Measurements from ENCODE around the gene TRIP6.
"Not testable (repeated sequence)": the region's sequence is repeated elsewhere in the genome, so short reads cannot be mapped to it uniquely, and the experiment has no call there.

The TRIP6 gene

DNA sequence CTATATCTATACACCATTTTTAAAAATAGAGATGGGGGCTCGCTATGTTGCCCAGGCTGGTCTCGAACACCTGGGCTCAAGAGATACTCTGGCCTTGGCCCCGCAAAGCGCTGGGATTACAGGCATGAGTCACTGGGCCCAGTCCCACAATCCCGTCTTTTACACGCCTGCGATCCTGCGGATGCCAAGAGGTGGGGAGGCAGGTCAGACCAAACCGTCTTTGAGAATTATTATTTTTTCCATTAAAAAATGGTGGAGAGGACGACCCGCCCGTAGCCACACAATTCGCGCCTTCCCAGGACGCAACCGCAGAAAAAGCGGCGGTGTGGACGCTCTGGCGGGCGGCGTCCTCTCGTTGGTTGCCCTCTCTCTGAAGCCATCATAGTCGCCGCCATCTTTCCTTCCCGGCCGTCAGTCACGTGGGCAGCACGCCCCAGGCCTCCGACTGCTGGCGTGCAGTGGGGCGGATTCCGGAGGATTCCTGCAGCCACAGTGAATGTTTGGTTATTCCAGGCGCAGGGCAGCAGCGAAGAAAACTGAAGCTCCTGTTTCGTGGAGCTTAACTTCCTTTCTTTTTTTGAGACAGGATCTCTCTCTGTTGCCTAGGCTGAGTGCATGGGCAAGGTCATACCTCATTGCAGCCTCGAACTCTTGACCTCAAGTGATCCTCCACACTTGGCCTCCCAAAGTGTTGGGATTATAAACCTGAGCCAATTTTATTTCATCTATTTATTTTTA is 29.9 kb upstream of the TRIP6 start:
- peak; percentile 82 for DNase-seq (ENCODE audit: low read depth)

DNA sequence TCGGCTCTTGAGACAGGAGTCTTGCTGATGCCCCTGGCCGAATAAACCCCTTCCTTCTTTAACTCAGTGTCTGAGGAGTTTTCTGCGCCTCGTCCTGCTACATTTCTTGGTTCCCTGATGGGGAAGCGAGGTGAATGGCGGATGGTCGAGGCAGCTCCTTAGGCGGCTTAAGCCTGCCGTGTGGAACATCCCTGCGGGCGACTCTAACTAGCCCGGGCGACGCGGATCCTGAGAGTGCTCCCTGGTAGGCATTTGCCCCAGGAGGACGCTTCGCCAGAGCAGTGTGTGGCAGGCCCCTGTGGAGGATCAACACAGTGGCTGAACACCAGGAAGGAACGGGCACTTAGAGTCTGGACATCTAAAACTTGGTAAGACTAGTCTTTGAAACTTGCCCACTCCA is 27.8 kb upstream of the TRIP6 start:
- no peak for DNase-seq (ENCODE audit: low read depth)

DNA sequence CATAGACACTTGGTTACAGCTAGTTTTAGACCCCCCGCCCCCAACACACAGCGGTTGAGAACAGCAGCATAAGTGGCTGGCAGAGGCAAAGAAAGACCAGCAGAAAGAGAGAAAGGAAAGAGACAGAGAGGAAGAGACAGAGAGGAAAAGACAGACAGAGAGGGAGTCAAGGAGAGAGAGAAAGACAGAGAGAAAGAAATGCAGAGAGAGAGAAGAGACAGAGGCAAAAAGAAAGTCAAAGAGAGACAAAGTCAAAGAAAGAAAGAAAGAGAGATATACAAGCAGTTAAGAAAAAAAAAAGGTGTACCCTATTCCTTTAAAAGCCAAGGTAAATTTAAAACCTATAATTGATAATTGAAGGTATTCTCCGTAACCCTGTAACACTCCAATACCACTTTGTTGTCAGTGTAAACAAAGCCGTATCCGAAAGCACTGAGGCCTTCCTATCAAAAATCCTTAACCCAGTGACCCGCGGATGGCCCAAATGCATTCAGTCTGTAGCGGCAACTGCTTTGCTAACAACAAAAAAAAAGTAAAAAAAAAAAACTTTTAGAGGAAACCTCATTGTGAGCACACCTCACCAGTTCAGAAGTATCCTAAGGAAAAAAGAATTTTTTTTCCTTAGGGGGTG is 26.6 kb upstream of the TRIP6 start:
- no peak for DNase-seq (ENCODE audit: low read depth)

DNA sequence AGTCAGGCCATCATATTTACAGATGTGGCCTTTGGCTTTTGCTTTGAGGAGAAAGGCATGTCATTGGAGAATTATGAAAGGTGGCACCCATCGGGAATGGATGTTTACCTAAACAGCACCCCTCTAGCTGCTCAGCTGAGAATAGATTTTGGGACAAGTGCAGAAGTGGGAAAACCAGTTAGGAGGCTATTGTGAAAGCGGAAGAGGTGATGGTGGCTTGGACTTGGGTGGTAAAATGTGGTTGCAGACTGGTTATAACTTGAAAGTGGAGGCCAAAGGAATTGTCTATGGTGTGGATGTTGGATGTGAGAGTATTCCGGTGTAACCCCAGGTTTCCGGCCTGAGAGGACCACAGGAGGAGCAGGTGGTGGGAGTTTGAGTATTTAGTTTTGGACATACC is 19.8 kb upstream of the TRIP6 start:
- DNase-seq (ENCODE audit: low read depth): no peak

DNA sequence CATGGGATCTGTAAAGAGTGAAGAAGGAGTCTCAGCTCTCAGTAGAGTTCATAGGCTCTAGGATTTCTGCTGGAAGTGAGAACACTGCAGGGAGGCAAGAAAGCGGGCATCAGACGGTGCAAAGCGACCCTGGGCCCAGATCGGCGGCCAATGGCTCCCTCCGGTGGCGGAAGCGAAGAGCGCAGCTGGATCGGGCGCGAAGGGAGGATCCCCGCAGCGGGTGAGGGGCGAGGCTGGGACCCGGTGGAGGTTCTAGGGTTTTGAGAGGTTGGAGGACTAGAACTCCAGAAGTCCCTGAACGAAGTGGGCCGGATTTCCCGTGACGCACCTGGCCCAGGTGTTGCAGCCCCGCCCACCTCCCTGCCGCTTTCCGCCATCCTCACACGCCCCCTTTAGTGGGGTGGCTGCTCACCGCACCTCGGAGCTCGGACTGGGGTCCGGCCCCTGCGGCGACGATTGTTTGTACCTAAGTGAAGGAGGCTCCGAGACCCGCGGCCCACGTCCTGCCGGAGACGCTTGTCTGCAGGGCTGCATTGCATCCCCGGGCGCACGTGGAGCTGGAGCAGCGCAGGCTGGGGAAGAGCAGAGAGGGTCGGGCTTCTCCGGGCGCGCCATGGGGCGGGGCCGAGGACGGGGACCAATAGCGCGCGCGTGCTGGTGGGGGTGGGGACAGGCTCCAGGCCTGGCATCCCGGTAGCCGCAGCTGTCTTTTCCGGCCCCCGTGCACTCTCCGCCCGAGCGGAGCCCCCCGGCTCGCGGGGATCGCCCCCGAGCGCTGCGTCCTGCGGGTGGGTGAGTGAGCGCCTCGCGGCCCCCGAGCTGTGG is 14.9 kb upstream of the TRIP6 start, which contains the start of gene SLC12A9:
Gene SLC12A9, plus strand, starts transcription at position 666 of the 825 bp plus-strand sequence. CDS start 1,485 bp downstream, outside the sequence.
- DNase-seq (ENCODE audit: low read depth): peak; percentile 75

DNA sequence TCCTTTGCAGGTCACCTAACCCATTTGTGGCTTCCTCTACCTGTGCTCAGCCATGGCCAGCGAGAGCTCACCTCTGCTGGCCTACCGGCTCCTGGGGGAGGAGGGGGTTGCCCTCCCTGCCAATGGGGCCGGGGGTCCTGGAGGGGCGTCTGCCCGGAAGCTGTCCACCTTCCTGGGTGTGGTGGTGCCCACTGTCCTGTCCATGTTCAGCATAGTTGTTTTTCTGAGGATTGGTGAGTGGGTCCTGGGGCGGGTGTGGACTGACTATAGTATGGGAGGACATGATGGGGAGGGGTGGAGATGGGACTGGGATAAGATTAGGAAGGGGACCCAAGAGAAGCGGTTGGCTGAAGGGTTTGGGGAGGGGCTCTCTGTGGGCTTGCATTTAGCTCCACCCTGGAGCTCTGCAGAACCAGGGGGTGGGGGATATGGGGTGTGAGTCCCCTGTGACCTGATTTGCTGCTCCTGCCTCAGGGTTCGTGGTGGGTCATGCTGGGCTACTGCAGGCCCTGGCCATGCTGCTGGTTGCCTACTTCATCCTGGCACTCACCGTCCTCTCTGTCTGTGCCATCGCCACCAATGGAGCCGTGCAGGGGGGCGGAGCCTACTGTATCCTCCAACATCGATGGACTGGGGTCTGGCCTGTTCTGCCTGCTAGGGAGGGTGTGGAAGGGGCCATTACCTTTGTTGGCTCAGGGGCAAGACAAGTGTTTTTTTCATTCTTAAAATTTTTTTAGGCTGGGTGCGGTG is 12.9 kb upstream of the TRIP6 start:
- DNase-seq (ENCODE audit: low read depth): no peak

GRCh38 chr7:100854899-100855298 is 12.3 kb upstream of the TRIP6 start:
- not testable (repeated sequence) for DNase-seq (ENCODE audit: low read depth)

GRCh38 chr7:100855515-100855914 is 11.7 kb upstream of the TRIP6 start:
- DNase-seq (ENCODE audit: low read depth): no peak

GRCh38 chr7:100856871-100857282 is 10.3 kb upstream of the TRIP6 start:
- no peak for DNase-seq (ENCODE audit: low read depth)

DNA sequence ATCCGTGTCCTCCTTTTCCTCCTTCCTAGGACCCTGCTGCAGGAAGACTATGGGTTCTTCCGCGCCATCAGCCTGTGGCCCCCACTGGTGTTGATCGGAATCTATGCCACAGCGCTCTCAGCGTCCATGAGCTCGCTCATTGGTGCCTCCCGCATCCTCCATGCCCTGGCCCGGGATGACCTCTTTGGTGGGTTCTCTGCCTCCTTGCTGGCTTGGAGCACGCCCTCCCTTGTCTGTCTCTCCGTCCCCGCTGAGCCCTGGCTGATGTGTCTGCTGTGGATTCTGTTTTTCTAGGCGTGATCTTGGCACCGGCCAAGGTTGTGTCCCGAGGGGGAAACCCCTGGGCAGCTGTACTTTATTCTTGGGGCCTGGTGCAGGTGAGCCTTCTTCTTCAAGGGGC is 7.3 kb upstream of the TRIP6 start:
- DNase-seq (ENCODE audit: low read depth): no peak

DNA sequence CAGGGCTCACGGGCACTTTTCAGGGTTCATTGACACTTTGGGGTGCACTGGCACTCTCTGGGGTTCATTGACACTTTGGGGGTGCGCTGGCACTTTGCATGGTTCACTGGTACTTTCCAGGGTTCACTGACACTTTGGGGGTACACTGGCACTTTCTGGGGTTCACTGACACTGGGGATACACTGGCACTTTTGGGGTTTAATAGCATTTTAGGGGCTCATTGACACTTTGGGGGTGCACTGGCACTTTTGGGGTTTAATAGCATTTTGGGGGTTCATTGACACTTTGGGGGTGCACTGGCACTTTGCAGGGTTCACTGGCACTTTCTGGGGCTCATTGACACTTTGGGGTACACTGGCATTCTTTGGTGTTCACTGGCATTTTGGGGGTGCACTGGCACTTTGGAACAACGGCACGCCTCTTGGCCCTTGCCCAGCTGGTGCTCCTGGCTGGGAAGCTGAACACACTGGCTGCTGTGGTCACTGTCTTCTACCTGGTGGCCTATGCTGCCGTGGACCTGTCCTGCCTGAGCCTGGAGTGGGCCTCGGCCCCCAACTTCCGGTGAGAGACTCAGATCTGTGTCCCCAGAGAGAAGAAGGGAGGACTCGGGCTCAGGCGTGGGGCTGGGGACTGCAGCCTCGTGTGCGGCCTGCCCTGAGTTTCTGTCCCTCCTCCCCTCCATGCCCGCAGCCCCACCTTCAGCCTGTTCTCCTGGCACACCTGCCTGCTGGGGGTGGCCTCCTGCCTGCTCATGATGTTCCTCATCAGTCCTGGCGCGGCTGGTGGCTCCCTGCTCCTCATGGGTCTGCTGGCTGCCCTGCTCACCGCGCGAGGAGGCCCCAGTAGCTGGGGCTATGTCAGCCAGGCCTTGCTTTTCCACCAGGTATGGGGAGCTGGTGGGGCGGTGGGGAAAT is 6.2 kb upstream of the TRIP6 start:
- no peak for DNase-seq (ENCODE audit: low read depth)

- DNase-seq (ENCODE audit: low read depth): no peak
Measured at GRCh38 chr7:100861616-100861985, 5.6 kb upstream of the TRIP6 start.

DNA sequence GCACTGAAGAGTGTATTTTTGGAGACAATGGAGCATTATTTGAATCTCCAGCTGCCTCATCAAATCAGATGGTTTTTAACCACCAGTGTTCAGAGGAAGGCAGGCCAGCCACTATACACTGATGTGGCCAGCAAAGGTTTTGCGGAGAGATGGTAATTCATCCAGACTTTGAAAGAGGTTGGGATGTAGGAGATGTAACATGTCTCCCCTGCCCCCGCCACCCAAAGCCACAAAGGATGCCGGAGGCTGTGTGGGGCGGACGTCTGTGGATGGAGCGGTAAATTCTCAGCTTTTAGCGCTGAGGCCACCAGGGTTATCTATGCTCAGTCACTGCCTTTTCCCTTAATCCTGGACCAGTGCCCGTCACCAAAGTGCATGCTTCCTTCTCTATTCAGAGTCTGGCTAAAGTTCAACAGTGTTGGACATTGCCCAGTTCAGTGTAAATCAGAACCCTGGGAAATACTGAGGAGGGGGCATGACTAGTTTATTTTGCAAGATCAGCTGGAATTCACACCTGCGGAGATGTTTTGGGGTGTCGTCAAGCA is 3.7 kb upstream of the TRIP6 start:
- no peak for DNase-seq (ENCODE audit: low read depth)

GRCh38 chr7:100864263-100864845 is 2.8 kb upstream of the TRIP6 start:
- DNase-seq (ENCODE audit: low read depth): no peak

DNA sequence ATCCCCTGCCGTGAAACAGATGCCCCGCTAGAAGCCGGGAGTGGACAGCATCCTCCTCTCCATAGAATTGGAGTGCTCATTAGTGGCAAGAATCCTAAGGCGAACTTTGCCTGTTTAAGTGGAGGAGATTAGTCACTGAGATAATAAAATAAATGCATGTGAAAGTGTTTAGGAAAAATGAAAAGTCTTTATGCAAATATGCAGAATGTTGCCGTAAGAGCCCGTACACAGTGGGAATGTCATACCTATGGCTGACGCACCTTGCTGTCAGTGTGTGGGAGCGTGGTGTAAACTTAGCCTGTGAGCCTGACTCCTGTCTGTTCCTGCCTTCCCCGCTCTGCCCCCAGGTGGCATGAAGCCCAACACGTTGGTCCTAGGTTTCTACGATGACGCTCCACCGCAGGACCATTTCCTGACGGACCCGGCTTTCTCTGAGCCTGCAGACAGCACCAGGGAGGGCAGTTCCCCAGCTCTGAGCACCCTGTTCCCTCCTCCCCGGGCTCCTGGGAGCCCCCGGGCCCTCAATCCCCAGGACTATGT is 1.7 kb upstream of the TRIP6 start:
- no peak for DNase-seq (ENCODE audit: low read depth)

GRCh38 chr7:100865938-100866728 is 1.1 kb upstream of the TRIP6 start:
- no peak for DNase-seq (ENCODE audit: low read depth)

- no peak for DNase-seq (ENCODE audit: low read depth)
Measured at GRCh38 chr7:100866729-100867039, 503 bp upstream of the TRIP6 start.

- no peak for DNase-seq (ENCODE audit: low read depth)
Measured at GRCh38 chr7:100867776-100868485, 744 bp downstream of the TRIP6 start.
